Measurements from ENCODE around the gene PPP3CA.

The PPP3CA gene

DNA sequence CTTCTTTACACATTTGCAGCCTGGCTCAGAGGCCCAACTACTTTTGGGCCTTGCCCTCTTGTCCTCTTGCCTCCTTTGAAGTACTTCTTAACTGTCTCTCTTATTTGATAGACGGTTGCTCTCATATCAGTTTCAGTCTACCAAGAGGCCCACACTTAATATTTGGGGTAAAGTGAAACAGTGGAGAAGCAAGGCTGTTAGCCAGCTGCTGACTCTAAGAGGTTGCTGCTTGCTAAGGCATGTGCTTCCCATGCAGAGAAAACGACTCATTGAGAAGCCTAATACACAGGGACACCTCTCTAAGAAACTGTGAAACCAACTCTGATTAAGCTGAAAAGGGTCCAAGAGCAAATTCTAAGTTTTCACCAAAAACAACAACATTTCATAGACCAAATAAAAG, 94.6 kb downstream of the PPP3CA start:
- no peak for DNase-seq (ENCODE audit: extremely low spot score)
- POLR2A ChIA-PET, result no interaction called here

DNA sequence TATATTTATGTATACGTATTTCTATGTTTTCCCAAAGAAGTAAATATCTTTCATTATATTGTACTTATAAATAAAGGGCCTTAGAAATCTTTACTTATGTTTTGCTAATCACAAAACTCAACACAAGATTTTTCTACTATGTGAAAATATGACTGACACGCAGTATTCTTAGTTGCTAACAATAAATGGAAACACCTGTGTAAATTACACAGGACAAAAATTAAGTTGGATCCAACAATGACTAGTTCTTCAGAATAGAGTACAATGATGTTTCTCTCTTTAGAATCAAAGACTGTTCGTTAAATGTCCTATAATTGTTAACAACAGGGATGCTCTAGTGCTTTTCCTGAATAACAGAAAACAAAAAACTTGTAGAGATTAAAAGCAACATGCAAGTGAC, 96.1 kb downstream of the PPP3CA start:
- TF ChIP-seq, protein P1, sequence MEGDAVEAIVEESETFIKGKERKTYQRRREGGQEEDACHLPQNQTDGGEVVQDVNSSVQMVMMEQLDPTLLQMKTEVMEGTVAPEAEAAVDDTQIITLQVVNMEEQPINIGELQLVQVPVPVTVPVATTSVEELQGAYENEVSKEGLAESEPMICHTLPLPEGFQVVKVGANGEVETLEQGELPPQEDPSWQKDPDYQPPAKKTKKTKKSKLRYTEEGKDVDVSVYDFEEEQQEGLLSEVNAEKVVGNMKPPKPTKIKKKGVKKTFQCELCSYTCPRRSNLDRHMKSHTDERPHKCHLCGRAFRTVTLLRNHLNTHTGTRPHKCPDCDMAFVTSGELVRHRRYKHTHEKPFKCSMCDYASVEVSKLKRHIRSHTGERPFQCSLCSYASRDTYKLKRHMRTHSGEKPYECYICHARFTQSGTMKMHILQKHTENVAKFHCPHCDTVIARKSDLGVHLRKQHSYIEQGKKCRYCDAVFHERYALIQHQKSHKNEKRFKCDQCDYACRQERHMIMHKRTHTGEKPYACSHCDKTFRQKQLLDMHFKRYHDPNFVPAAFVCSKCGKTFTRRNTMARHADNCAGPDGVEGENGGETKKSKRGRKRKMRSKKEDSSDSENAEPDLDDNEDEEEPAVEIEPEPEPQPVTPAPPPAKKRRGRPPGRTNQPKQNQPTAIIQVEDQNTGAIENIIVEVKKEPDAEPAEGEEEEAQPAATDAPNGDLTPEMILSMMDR (IDR thresholded peaks at IDR 0.05; ENCODE audit: control extremely low read depth, extremely low read depth, low read depth, missing control alignments), result no peak
- CTCF ChIA-PET, result no interaction called here
- DNase-seq (ENCODE audit: extremely low spot score), result no peak
- POLR2A ChIA-PET, result no interaction called here

More for the DNA sequence above, 94.6 kb downstream of the PPP3CA start:
- CTCF ChIA-PET, result no interaction called here
- TF ChIP-seq, protein P1 (IDR thresholded peaks at IDR 0.05; ENCODE audit: control extremely low read depth, extremely low read depth, low read depth, missing control alignments), result no peak

DNA sequence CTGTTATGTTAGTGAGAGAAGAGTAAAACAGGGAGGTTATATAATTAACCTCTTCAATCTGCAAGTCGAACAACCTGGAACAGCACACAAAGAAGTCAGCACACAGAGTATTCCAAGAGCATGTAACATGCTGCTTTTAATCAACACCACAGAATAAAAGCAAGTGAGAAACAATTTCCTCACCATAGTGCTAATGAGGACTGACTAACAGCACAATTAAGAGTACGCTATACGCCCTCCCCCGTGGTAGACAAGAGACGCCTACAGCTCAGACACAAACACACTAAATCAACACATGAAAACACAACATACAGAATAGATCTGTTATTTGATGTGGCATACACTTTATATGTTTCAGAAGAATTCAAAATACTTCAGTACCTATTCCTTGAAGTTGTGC, 103.0 kb downstream of the PPP3CA start:
- CTCF ChIA-PET, result no interaction called here
- DNase-seq (ENCODE audit: extremely low spot score), result no peak
- POLR2A ChIA-PET, result no interaction called here
- TF ChIP-seq, protein P1 (IDR thresholded peaks at IDR 0.05; ENCODE audit: control extremely low read depth, extremely low read depth, low read depth, missing control alignments), result no peak

DNA sequence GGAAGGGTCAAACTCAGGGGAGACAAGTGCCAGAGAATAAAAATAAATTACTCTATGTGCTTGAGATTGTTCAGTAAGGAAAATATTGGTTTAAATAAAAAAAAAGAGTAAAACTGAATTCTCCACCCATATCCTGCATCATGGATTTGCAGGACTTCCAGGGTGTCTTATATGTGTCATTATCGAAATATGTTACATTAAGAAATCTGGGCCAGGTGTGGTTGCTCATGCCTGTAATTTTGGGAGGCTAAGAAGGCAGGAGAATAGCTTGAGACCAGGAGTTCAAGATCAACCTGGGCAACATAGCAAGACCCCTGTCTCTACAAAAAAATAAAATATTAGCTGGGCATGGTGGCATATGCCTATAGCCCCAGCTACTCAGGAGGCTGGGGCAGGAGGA, 104.9 kb downstream of the PPP3CA start:
- CTCF ChIA-PET, result interaction anchor here (1.3 to 1.4 kb wide), 2 partner anchors 17 to 24 kb away, joined by 3 to 6 read pairs; no protein-coding TSS in a partner anchor
- no peak for DNase-seq (ENCODE audit: extremely low spot score)
- POLR2A ChIA-PET, result no interaction called here
- TF ChIP-seq, protein P1 (IDR thresholded peaks at IDR 0.05; ENCODE audit: control extremely low read depth, extremely low read depth, low read depth, missing control alignments), result no peak

DNA sequence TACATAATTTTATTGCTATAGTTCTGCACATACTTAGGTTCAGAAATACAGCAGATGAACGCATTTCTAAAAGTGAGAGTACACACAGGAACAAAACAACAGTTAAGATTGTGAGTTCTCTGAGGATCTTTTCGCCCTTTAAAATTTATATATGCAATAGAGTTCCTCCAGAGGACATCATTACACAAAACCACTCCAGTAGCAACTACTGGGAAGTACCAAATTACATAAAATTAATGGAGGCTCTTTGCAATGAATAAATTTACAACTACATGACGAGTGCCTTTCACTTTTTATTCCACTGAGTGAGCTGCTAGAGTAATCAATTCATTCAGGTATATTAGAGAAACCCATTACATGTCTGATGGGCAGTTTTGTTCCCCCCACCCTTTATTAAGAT, 107.2 kb downstream of the PPP3CA start:
- CTCF ChIA-PET, result no interaction called here
- POLR2A ChIA-PET, result no interaction called here

DNA sequence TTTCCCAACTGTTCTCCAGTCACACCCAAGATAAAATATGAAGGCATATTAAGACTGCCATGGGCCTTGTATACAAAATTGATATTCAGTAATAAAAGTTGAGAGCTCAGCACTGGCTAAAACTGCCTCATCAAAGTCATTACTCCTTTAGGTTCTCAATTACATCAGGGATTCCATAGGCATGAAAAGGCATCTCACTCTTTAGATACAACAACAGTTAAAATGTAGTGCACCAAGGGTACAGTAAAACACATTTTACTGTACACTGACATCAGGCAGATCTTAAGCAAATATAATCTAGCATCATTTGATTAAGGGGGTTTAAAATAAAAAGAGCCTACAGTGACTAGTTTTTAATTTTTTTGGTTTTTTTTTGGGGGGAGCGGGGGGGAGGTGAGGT, 107.7 kb downstream of the PPP3CA start:
- ChIA-PET CTCF (no interaction called here), POLR2A (no interaction called here)
- TF ChIP-seq, protein P1 (IDR thresholded peaks at IDR 0.05; ENCODE audit: control extremely low read depth, extremely low read depth, low read depth, missing control alignments), result no peak
- DNase-seq (ENCODE audit: extremely low spot score), result no peak

More for the DNA sequence above, 107.2 kb downstream of the PPP3CA start:
- TF ChIP-seq, protein P1 (IDR thresholded peaks at IDR 0.05; ENCODE audit: control extremely low read depth, extremely low read depth, low read depth, missing control alignments), result no peak
- no peak for DNase-seq (ENCODE audit: extremely low spot score)

DNA sequence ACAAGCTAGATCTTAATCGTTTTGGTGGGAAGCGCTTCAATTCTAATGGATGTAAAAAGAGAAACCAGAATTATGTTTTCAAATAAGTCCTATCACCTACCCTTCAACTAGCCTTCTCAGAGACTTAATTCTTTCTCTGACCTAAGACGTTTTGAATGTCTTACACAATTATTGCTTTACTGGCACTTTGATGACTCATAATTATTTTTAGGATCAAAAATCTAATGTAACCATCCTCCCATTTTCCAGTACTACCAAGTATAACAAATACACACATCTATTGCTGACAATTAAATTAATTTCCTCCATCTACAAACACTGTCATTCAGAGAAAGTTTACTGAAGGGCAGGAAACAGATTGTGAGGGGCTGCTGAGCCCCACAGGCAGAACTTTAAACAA, 108.6 kb downstream of the PPP3CA start:
- TF ChIP-seq, protein P1 (IDR thresholded peaks at IDR 0.05; ENCODE audit: control extremely low read depth, extremely low read depth, low read depth, missing control alignments), result no peak
- ChIA-PET POLR2A (no interaction called here), CTCF (interaction anchor here (2.3 kb wide), 1 partner anchor 20 kb away, joined by 10 read pairs; no protein-coding TSS in a partner anchor)
- DNase-seq (ENCODE audit: extremely low spot score), result no peak

Data from GM10248 (cell line).